Thyroid gland (tissue), 4 donors: Measurements from ENCODE around the gene MMP14.

Experiments
- CTCF ChIP-seq, 6 experiments: fragments of 200-600 bp in 3 of 6; fragments of 450-650 bp in 3 of 6; sonication (generic) in 3 of 6; IDR thresholded peaks; one replicate each; pipeline ENCODE4 v1.5.1; 2016 to 2019; ENCODE audit warnings: antibody characterized with exemption in 6 of 6, mild to moderate bottlenecking in 2 of 6, inconsistent platforms in 1 of 6, moderate library complexity in 1 of 6
- POLR2A ChIP-seq, 2 donors: fragments of 450-650 bp; IDR thresholded peaks; one replicate each; pipeline ENCODE4 v1.6.1; 2017; ENCODE audit warnings: antibody characterized with exemption in 2 of 2, mild to moderate bottlenecking in 2 of 2, moderate library complexity in 1 of 2

- TF ChIP-seq POLR2A (IDR thresholded peaks at IDR 0.05) (peak in 1 of 2 donors; percentile 90), CTCF (IDR thresholded peaks at IDR 0.05) (no peak)
Measured at GRCh38 chr14:22819151-22819988, 17.0 kb upstream of the MMP14 start.
